ENCODE results near the gene TRABD2B. TPM values are rescaled to one million over a fixed set of nuclear protein-coding genes. Genes with fewer than 3 reads are reported as not detected.
A peak's percentile ranks its signal among the peaks of the same experiment; 100 is the strongest.

The TRABD2B gene
- total RNA-seq, 1 experiment from 2014 or later = not detected

GRCh38 chr1:47881505-47882442 lies 115.4 kb downstream of the TRABD2B start:
- DNase-seq (ENCODE audit: low read depth) = peak; percentile 77

GRCh38 chr1:47876587-47876963 lies 120.6 kb downstream of the TRABD2B start:
- no peak for DNase-seq (ENCODE audit: low read depth)

- DNase-seq (ENCODE audit: low read depth) = peak; percentile 71
Observed at GRCh38 chr1:47875831-47876586, 121.2 kb downstream of the TRABD2B start.

GRCh38 chr1:47875036-47875435 lies 122.1 kb downstream of the TRABD2B start:
- DNase-seq (ENCODE audit: low read depth) = no peak

GRCh38 chr1:47873337-47873736 lies 123.8 kb downstream of the TRABD2B start:
- DNase-seq (ENCODE audit: low read depth) = no peak

- DNase-seq (ENCODE audit: low read depth) = no peak
Observed at GRCh38 chr1:47872886-47873285, 124.3 kb downstream of the TRABD2B start.

- peak; percentile 69 for DNase-seq (ENCODE audit: low read depth)
Observed at GRCh38 chr1:47871799-47872353, 125.3 kb downstream of the TRABD2B start.

GRCh38 chr1:47870946-47871676 lies 126.1 kb downstream of the TRABD2B start:
- peak; percentile 10 for DNase-seq (ENCODE audit: low read depth)

GRCh38 chr1:47870480-47870879 lies 126.7 kb downstream of the TRABD2B start:
- DNase-seq (ENCODE audit: low read depth) = peak; percentile 9

GRCh38 chr1:47868348-47868676 lies 128.9 kb downstream of the TRABD2B start:
- no peak for DNase-seq (ENCODE audit: low read depth)

GRCh38 chr1:47867438-47868347 lies 129.5 kb downstream of the TRABD2B start:
- DNase-seq (ENCODE audit: low read depth) = no peak

- no peak for DNase-seq (ENCODE audit: low read depth)
Observed at GRCh38 chr1:47866601-47867437, 130.4 kb downstream of the TRABD2B start.

GRCh38 chr1:47865881-47866535 lies 131.2 kb downstream of the TRABD2B start:
- no peak for DNase-seq (ENCODE audit: low read depth)

- DNase-seq (ENCODE audit: low read depth) = peak; percentile 19
Observed at GRCh38 chr1:47859092-47859743, 138.0 kb downstream of the TRABD2B start.

GRCh38 chr1:47856996-47857395 lies 140.2 kb downstream of the TRABD2B start:
- DNase-seq (ENCODE audit: low read depth) = no peak

- no peak for DNase-seq (ENCODE audit: low read depth)
Observed at GRCh38 chr1:47855230-47855629, 142.0 kb downstream of the TRABD2B start.

- no peak for DNase-seq (ENCODE audit: low read depth)
Observed at GRCh38 chr1:47854552-47855144, 142.5 kb downstream of the TRABD2B start.

GRCh38 chr1:47853852-47854251 lies 143.3 kb downstream of the TRABD2B start:
- no peak for DNase-seq (ENCODE audit: low read depth)

Measured in M059J (cell line).